Inferior parietal cortex (tissue), 1 donor: ENCODE data around the gene TNK1.

Experiments used
- DNase-seq: peaks from one replicate; pipeline ENCODE4 v3.0.0-alpha.2; 2016; ENCODE audit errors: extremely low spot score

The TNK1 gene

GRCh38 chr17:7435676-7436555 lies 55.0 kb downstream of the TNK1 start:
- no peak for DNase-seq

GRCh38 chr17:7436556-7437368 lies 55.9 kb downstream of the TNK1 start:
- peak; percentile 40 for DNase-seq

- DNase-seq, result no peak
Measured at GRCh38 chr17:7437369-7437863, 56.5 kb downstream of the TNK1 start.

GRCh38 chr17:7437950-7438614 lies 57.2 kb downstream of the TNK1 start:
- no peak for DNase-seq

- no peak for DNase-seq
Measured at GRCh38 chr17:7438656-7439460, 58.0 kb downstream of the TNK1 start.
